K562 (cell line): Measurements from ENCODE around the gene CABLES1. TPM values are rescaled to one million over a fixed set of nuclear protein-coding genes. Genes with fewer than 3 reads are reported as not detected.

Source experiments
- CBX1 ChIP-seq: sonication (generic); IDR thresholded peaks from 2 replicates; pipeline ENCODE4 v1.6.1; 2016; ENCODE audit warnings: antibody characterized with exemption, low read depth, mild to moderate bottlenecking
- CHD4 ChIP-seq: fragments of 200-600 bp; sonication (generic); IDR thresholded peaks from 3 replicates; pipeline ENCODE4 v1.6.1; 2012; ENCODE audit warnings: low read depth, mild to moderate bottlenecking, mixed read lengths, low read length, inconsistent platforms; ENCODE audit not compliant: insufficient read depth, insufficient replicate concordance, poor library complexity, severe bottlenecking
- HMG20A ChIP-seq: fragments of 450-650 bp; formaldehyde crosslinking; conservative IDR thresholded peaks from 2 replicates; pipeline ENCODE4 v1.4.0; 2020; ENCODE audit warnings: mild to moderate bottlenecking, mixed read lengths
- HSF4 ChIP-seq: fragments of 250-450 bp; sonication (Bioruptor Pico); IDR thresholded peaks from 2 replicates; pipeline ENCODE4 v2.1.2; 2022; ENCODE audit warnings: mild to moderate bottlenecking, moderate library complexity, borderline replicate concordance
- JUND ChIP-seq, 2 experiments: IDR thresholded peaks; 2 replicates in 1 of 2; 3 replicates in 1 of 2; pipeline ENCODE4 v1.6.1; 2011; ENCODE audit warnings: borderline replicate concordance in 2 of 2, low read depth in 2 of 2, low read length in 2 of 2, improper control_type of control experiment in 1 of 2, missing biosample characterization in 1 of 2, missing genetic modification characterization in 1 of 2, missing genetic modification reagents in 1 of 2
- LEF1 ChIP-seq: fragments of 450-650 bp; IDR thresholded peaks from 2 replicates; pipeline ENCODE4 v1.6.1; 2016; ENCODE audit warnings: mild to moderate bottlenecking
- MYBL2 ChIP-seq, 2 experiments: fragments of 450-650 bp in 1 of 2; sonication (generic) in 1 of 2; formaldehyde crosslinking in 1 of 2; IDR thresholded peaks; 2 replicates each; pipeline versions ENCODE4 v1.6.1 to v1.8.1; 2017 to 2022; ENCODE audit warnings: borderline replicate concordance in 1 of 2, inconsistent platforms in 1 of 2, low read depth in 1 of 2, mild to moderate bottlenecking in 1 of 2, missing genetic modification reagents in 1 of 2, moderate library complexity in 1 of 2
- OTX1 ChIP-seq: fragments of 450-650 bp; formaldehyde crosslinking; IDR thresholded peaks from 2 replicates; pipeline ENCODE4 v1.4.0; 2022; ENCODE audit warnings: mild to moderate bottlenecking
- POLR3G ChIP-seq: IDR thresholded peaks from 2 replicates; pipeline ENCODE4 v1.6.1; 2011; ENCODE audit not compliant: insufficient read length, insufficient replicate concordance; ENCODE audit errors: extremely low read depth
- PYGO2 ChIP-seq: fragments of 450-650 bp; IDR thresholded peaks from 2 replicates; pipeline ENCODE4 v1.6.1; 2016; ENCODE audit warnings: mild to moderate bottlenecking, missing genetic modification characterization, moderate library complexity, missing compliant biosample characterization
- SETDB1 ChIP-seq: IDR thresholded peaks from one replicate; pipeline ENCODE4 v1.6.1; 2012; ENCODE audit warnings: low read length, control low read depth, inconsistent platforms
- ZNF311 ChIP-seq: fragments of 250-450 bp; sonication (Bioruptor Pico); IDR thresholded peaks from 2 replicates; pipeline ENCODE4 v1.4.0; 2020; ENCODE audit warnings: mild to moderate bottlenecking, moderate library complexity
- polyA plus RNA-seq, 8 experiments: library from polyadenylated mRNA; depleted of rRNA in 4 of 8; stranded (reverse) in 5 of 8; unstranded in 3 of 8; fragments of >200 nt; fragmentation: Nextera tagmentation in 2 of 8; fragmentation: Illumina TruSeq in 1 of 8; extraction: Ambion mirVana in 2 of 8; extraction: Trizol in 1 of 8; gene quantifications; 2 replicates each; pipeline versions ENCODE4 v1.2.1 to v1.2.3, GENCODE V29; 2011 to 2014; ENCODE audit warnings: inconsistent platforms in 1 of 8, missing spikeins in 1 of 8
- total RNA-seq, 7 experiments: library from RNA; depleted of rRNA in 6 of 7; stranded (reverse); fragments of >200 nt in 6 of 7; fragmentation: Illumina TruSeq in 2 of 7; extraction: Trizol in 2 of 7; gene quantifications; 2 replicates each; pipeline versions ENCODE4 v1.2.1 to v1.2.3, GENCODE V29; 2011 to 2021; ENCODE audit warnings: low replicate concordance in 1 of 7
- TF ChIP-seq, protein P1 (sequence below), 2 experiments: IDR thresholded peaks; 2 replicates each; pipeline ENCODE4 v1.6.1; 2012; ENCODE audit warnings: improper control_type of control experiment in 2 of 2, low read depth in 2 of 2, low read length in 2 of 2, borderline replicate concordance in 1 of 2
- TF ChIP-seq, protein P2 (sequence below): fragments of 250-450 bp; sonication (Bioruptor Pico); IDR thresholded peaks from 2 replicates; pipeline ENCODE4 v1.8.0; 2021; ENCODE audit warnings: borderline replicate concordance, mild to moderate bottlenecking, moderate library complexity; ENCODE audit not compliant: poor library complexity, severe bottlenecking

Gene CABLES1
- total and polyA plus RNA-seq, 9 of the 15 experiments (the other 6 are each of a cell fraction or from before 2014, with no cell fraction given): 0.04 to 0.10 (median 0.06) TPM; not detected in 3

DNA sequence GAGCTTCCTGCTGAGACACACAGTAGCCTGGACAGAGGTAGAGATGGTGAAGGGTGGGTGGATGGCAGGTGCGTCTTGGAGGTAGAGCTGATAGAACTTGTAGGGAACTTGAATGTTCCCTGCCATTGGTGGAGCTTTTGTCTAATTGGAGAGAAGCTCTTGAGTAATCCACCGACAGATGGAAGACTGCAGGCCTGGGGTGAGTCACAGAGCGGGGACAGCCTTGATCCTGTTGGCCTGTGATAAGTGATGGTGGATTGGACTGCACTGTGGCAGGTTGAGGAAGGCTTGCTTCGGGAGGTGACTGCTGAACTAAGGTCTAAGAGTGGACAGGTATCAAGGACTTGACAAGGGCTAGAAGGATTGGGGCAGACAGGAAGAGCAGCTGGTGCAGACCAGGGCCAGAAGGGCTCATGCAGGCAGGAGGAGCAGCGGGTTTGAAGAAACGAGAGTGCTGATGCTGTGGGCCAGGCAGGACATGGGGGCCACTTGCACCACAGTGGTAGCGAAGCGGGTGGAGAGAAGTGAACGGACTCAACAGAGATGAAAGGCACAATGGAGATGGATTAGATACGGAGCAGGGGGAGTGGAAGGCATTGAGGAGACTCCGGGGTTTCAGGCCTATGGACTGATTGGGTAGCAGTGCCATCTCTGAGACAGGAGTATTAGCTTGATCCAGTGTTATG lies 16.3 kb downstream of the CABLES1 start (continued):
- TF ChIP-seq, protein P1, sequence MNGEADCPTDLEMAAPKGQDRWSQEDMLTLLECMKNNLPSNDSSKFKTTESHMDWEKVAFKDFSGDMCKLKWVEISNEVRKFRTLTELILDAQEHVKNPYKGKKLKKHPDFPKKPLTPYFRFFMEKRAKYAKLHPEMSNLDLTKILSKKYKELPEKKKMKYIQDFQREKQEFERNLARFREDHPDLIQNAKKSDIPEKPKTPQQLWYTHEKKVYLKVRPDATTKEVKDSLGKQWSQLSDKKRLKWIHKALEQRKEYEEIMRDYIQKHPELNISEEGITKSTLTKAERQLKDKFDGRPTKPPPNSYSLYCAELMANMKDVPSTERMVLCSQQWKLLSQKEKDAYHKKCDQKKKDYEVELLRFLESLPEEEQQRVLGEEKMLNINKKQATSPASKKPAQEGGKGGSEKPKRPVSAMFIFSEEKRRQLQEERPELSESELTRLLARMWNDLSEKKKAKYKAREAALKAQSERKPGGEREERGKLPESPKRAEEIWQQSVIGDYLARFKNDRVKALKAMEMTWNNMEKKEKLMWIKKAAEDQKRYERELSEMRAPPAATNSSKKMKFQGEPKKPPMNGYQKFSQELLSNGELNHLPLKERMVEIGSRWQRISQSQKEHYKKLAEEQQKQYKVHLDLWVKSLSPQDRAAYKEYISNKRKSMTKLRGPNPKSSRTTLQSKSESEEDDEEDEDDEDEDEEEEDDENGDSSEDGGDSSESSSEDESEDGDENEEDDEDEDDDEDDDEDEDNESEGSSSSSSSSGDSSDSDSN (IDR thresholded peaks at IDR 0.05; ENCODE audit: borderline replicate concordance in 1 of 2, low read depth in 2 of 2, low read length in 2 of 2): 0 out of 4 replicates have a peak, but pooled peaks of 1 of the 2 experiments have one; percentile 47
- TF ChIP-seq, protein P2, sequence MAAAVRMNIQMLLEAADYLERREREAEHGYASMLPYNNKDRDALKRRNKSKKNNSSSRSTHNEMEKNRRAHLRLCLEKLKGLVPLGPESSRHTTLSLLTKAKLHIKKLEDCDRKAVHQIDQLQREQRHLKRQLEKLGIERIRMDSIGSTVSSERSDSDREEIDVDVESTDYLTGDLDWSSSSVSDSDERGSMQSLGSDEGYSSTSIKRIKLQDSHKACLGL (CRISPR knock-in tag): no peak
- no peak for TF ChIP-seq SETDB1
- TF ChIP-seq CBX1: no peak
- no peak for TF ChIP-seq POLR3G
- TF ChIP-seq JUND (IDR thresholded peaks at IDR 0.05; ENCODE audit: borderline replicate concordance, low read depth, low read length): peak; percentile 55; the same call in 1 of the 2 replicates
- TF ChIP-seq JUND (tag; IDR thresholded peaks at IDR 0.05; ENCODE audit: borderline replicate concordance, low read depth, low read length): peak; percentile 51; the same call in 1 of the 3 replicates
- no peak for TF ChIP-seq HSF4
- TF ChIP-seq OTX1: no peak
- TF ChIP-seq HMG20A: no peak
- TF ChIP-seq MYBL2 (IDR thresholded peaks at IDR 0.05; ENCODE audit: low read depth): no peak
- TF ChIP-seq MYBL2 (CRISPR knock-in tag; IDR thresholded peaks at IDR 0.05; ENCODE audit: borderline replicate concordance): no peak
- no peak for TF ChIP-seq CHD4
- TF ChIP-seq LEF1: no peak
- TF ChIP-seq PYGO2 (tag): no peak
- TF ChIP-seq ZNF311 (CRISPR knock-in tag): no peak
